Measurements from ENCODE around the gene TPT1.
"Not testable (repeated sequence)": the region's sequence is repeated elsewhere in the genome, so short reads cannot be mapped to it uniquely, and the experiment has no call there.

DNA sequence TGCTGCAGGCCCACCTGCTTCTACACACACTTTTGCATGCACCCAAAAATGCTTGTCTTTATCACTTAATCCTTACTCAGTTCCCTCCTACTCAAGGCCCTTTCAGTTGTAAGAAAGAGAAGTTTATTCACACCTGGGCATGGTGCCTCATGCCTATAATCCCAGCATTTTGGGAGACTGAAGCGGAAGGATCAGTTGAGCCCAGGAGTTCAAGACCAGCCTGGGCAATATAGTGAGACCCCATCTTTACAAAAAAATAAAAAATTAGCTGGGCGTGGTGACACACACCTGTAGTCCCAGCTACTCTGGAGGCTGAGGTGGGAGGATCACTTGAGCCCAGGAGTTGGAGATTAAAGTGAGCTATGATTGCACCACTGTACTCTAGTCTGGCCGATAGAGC is 42.4 kb downstream of the TPT1 start:
- TF ChIP-seq, protein P1, sequence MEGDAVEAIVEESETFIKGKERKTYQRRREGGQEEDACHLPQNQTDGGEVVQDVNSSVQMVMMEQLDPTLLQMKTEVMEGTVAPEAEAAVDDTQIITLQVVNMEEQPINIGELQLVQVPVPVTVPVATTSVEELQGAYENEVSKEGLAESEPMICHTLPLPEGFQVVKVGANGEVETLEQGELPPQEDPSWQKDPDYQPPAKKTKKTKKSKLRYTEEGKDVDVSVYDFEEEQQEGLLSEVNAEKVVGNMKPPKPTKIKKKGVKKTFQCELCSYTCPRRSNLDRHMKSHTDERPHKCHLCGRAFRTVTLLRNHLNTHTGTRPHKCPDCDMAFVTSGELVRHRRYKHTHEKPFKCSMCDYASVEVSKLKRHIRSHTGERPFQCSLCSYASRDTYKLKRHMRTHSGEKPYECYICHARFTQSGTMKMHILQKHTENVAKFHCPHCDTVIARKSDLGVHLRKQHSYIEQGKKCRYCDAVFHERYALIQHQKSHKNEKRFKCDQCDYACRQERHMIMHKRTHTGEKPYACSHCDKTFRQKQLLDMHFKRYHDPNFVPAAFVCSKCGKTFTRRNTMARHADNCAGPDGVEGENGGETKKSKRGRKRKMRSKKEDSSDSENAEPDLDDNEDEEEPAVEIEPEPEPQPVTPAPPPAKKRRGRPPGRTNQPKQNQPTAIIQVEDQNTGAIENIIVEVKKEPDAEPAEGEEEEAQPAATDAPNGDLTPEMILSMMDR (IDR thresholded peaks at IDR 0.05; ENCODE audit: low read depth, low read length, poor library complexity, severe bottlenecking): not testable (repeated sequence)
- not testable (repeated sequence) for TF ChIP-seq EZH2phosphoT487 (IDR thresholded peaks at IDR 0.05; ENCODE audit: borderline replicate concordance, low read length)

All from DOHH2 (cell line).